Right lobe of liver (tissue), 4 donors: ENCODE measurements around the gene OR5AP2.
A peak's percentile ranks its signal among the peaks of the same experiment; 100 is the strongest.

Experiments
- POLR2A ChIP-seq: fragments of 450-650 bp; IDR thresholded peaks from one replicate; pipeline ENCODE4 v1.6.1; 2017; ENCODE audit warnings: antibody characterized with exemption, mild to moderate bottlenecking
- TF ChIP-seq, protein P1 (sequence below), 4 donors: fragments of 200-600 bp in 3 of 4; fragments of 450-650 bp in 1 of 4; IDR thresholded peaks; one replicate each; pipeline versions ENCODE4 v1.5.1 to v1.8.0; 2016 to 2022; ENCODE audit warnings: antibody characterized with exemption in 4 of 4, mild to moderate bottlenecking in 2 of 4
- donor health status: DM: no; HTN: no; CAD: no.
- donor health status: DM: no; HTN: no; CAD: no.
- donor health status: DM: no; HTN: yes; CAD: no.

DNA sequence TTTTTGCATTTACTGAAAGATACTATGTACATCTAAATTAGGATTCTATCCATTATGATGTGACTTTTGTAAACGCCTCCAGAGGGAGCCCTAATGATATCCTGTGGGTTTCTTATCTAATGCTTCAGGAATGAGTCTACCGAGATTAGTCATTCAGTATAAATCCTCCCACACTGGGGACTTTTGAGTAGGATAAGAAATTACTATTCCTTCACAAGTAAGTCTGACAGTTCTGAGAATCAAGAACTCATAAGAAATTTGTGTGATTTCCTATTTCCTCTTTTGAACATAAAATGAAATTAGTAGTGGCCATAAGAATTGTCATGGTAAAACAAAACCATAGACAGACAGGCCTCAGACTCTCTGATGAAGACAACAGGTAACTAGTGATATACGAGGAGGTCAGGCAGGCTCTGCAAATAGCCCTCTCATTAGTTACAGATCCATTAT lies 17.6 kb downstream of the OR5AP2 start:
- TF ChIP-seq, protein P1, sequence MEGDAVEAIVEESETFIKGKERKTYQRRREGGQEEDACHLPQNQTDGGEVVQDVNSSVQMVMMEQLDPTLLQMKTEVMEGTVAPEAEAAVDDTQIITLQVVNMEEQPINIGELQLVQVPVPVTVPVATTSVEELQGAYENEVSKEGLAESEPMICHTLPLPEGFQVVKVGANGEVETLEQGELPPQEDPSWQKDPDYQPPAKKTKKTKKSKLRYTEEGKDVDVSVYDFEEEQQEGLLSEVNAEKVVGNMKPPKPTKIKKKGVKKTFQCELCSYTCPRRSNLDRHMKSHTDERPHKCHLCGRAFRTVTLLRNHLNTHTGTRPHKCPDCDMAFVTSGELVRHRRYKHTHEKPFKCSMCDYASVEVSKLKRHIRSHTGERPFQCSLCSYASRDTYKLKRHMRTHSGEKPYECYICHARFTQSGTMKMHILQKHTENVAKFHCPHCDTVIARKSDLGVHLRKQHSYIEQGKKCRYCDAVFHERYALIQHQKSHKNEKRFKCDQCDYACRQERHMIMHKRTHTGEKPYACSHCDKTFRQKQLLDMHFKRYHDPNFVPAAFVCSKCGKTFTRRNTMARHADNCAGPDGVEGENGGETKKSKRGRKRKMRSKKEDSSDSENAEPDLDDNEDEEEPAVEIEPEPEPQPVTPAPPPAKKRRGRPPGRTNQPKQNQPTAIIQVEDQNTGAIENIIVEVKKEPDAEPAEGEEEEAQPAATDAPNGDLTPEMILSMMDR (IDR thresholded peaks at IDR 0.05): peak; percentile 37 to 62 (median 58)
- TF ChIP-seq POLR2A: no peak
